Measurements from ENCODE around the gene HAPSTR1.

GRCh38 chr16:9098377-9099090, 7.1 kb downstream of the HAPSTR1 start:
- TF ChIP-seq CTCF (IDR thresholded peaks at IDR 0.05; ENCODE audit: borderline replicate concordance, extremely low read depth, low read length, poor library complexity, severe bottlenecking), result no peak
- no peak for TF ChIP-seq EZH2 (IDR thresholded peaks at IDR 0.05; ENCODE audit: borderline replicate concordance, low read depth, low read length, severe bottlenecking)
